CD4-positive, alpha-beta memory T cell (primary cell): ENCODE measurements around the gene EFCAB9. TPM values are rescaled to one million over a fixed set of nuclear protein-coding genes. Genes with fewer than 3 reads are reported as not detected.

Experiments
- CTCF ChIA-PET: fragments of 350-600 bp; sonication (Branson Sonifier 250); formaldehyde crosslinking; loops from one replicate; lab custom pipeline; 2021; ENCODE audit warnings: inconsistent platforms; ENCODE audit not compliant: partially characterized antibody; lab: Charles Lee
- POLR2A ChIA-PET: fragments of 350-600 bp; sonication (Branson Sonifier 250); formaldehyde crosslinking; loops from one replicate; lab custom pipeline; 2021; ENCODE audit not compliant: partially characterized antibody; lab: Charles Lee
- DNase-seq, 5 donors: peaks; one replicate each; pipeline versions ENCODE4 v3.0.0 to v3.0.0-alpha.2; 2020 to 2022; ENCODE audit warnings: mixed read lengths in 1 of 5
- H3K27ac ChIP-seq: one replicate; pipeline ENCODE4 v1.7.0; 2013; ENCODE audit warnings: low read depth, low read length
- H3K27me3 ChIP-seq: 2 replicates; pipeline ENCODE4 v1.7.0; 2013; ENCODE audit warnings: mild to moderate bottlenecking, low read length, moderate library complexity; ENCODE audit not compliant: insufficient read depth
- H3K36me3 ChIP-seq: 2 replicates; pipeline ENCODE4 v1.7.0; 2013; ENCODE audit warnings: mild to moderate bottlenecking, low read length, moderate library complexity; ENCODE audit not compliant: insufficient read depth
- H3K4me1 ChIP-seq: 2 replicates; pipeline ENCODE4 v1.7.0; 2013; ENCODE audit warnings: mild to moderate bottlenecking, low read length, moderate library complexity; ENCODE audit not compliant: insufficient read depth
- H3K4me3 ChIP-seq, 2 donors: one replicate each; pipeline ENCODE4 v1.7.0; 2013; ENCODE audit warnings: low read length in 2 of 2, mild to moderate bottlenecking in 1 of 2
- H3K9me3 ChIP-seq, 2 donors: one replicate each; pipeline ENCODE4 v1.7.0; 2013; ENCODE audit warnings: low read length in 2 of 2, control low read depth in 1 of 2; ENCODE audit not compliant: control insufficient read depth in 1 of 2
- H3K27ac Mint-ChIP-seq, 7 donors: one replicate each; pipeline ENCODE4 v1.8.0; 2020 to 2021; ENCODE audit warnings: mixed read lengths in 7 of 7, mild to moderate bottlenecking in 6 of 7, inconsistent platforms in 3 of 7, moderate library complexity in 3 of 7
- H3K27me3 Mint-ChIP-seq, 2 donors: one replicate each; pipeline ENCODE4 v1.8.0; 2020 to 2021; ENCODE audit warnings: mixed read lengths in 2 of 2
- H3K36me3 Mint-ChIP-seq, 2 donors: one replicate each; pipeline ENCODE4 v1.8.0; 2020 to 2021; ENCODE audit warnings: mixed read lengths in 2 of 2, inconsistent platforms in 1 of 2, mild to moderate bottlenecking in 1 of 2
- H3K4me1 Mint-ChIP-seq, 4 donors: one replicate each; pipeline ENCODE4 v1.8.0; 2020 to 2021; ENCODE audit warnings: mixed read lengths in 4 of 4, mild to moderate bottlenecking in 1 of 4
- H3K4me3 Mint-ChIP-seq, 8 donors: one replicate each; pipeline ENCODE4 v1.8.0; 2020 to 2021; ENCODE audit warnings: mixed read lengths in 8 of 8, mild to moderate bottlenecking in 7 of 8, moderate library complexity in 6 of 8, inconsistent platforms in 3 of 8
- H3K9me3 Mint-ChIP-seq, 8 donors: one replicate each; pipeline ENCODE4 v1.8.0; 2020 to 2021; ENCODE audit warnings: mixed read lengths in 8 of 8, mild to moderate bottlenecking in 5 of 8, inconsistent platforms in 3 of 8, moderate library complexity in 1 of 8
- intact Hi-C: fragments of 100-400 bp; cut with micrococcal nuclease; formaldehyde crosslinking; loops from one replicate; pipeline ENCODE4 v1.15.1; 2023
- polyA plus RNA-seq, 2 donors: library from polyadenylated mRNA; unstranded; fragments of 300-500 nt; fragmentation: Illumina TruSeq; gene quantifications; one replicate each; pipeline ENCODE4 v1.2.3, GENCODE V29; 2021
- total RNA-seq, 2 experiments: library from RNA; stranded (reverse); gene quantifications; one replicate each; pipeline ENCODE4 v1.2.3, GENCODE V29; 2021

Gene EFCAB9
- not detected for total RNA-seq
- not detected for polyA plus RNA-seq

DNA sequence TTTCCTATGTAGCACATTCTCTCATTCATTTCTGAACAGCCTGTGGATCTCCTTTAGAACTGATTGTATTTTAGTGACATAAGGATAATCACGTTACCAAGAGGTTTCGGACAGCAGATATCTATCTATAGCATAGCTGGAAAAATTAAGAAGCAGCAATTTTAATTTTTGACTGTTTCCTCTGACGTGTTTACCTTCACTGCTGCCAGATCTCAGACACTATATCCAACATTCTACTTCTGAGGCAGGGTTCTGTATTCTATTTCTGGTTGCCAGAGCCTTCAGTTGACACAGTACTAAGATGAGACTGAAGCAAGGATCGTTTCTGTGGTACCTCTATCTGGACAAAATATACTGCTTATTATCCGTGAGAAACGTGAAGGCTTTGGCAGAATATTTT, at the start of gene EFCAB9:
EFCAB9 (plus strand) TSS at position 301 of the 400 bp plus-strand sequence; CDS start at position 302, 1 bp downstream.
- intact Hi-C loops, result no loop called here
- DNase-seq, result no peak
- ChIA-PET CTCF (interaction anchor here (1.3 to 1.9 kb wide), 2 partner anchors 19 to 100 kb away, joined by 3 to 5 read pairs; no protein-coding TSS in a partner anchor), POLR2A (no interaction called here)
- Histone ChIP-seq H3K4me1 (no peaks in the 10 kb centered on the region), H3K27me3 (no peaks in the 10 kb centered on the region), H3K9me3 (no peaks in the 10 kb centered on the region), H3K4me3 (no peak within 1 kb of the TSS), H3K27ac (no peak within 1 kb of the TSS), H3K36me3 (no peaks in the 10 kb centered on the region)
- no peak within 1 kb of the TSS for H3K4me3 Mint-ChIP-seq
- no peaks in the 10 kb centered on the region for H3K4me1 Mint-ChIP-seq
- H3K27me3 Mint-ChIP-seq, result peaks cover 0 to 2% of the 10 kb centered on the region in 2 donors
- no peaks in the 10 kb centered on the region for H3K9me3 Mint-ChIP-seq
- H3K36me3 Mint-ChIP-seq, result no peaks in the 10 kb centered on the region
- no peak within 1 kb of the TSS for H3K27ac Mint-ChIP-seq

DNA sequence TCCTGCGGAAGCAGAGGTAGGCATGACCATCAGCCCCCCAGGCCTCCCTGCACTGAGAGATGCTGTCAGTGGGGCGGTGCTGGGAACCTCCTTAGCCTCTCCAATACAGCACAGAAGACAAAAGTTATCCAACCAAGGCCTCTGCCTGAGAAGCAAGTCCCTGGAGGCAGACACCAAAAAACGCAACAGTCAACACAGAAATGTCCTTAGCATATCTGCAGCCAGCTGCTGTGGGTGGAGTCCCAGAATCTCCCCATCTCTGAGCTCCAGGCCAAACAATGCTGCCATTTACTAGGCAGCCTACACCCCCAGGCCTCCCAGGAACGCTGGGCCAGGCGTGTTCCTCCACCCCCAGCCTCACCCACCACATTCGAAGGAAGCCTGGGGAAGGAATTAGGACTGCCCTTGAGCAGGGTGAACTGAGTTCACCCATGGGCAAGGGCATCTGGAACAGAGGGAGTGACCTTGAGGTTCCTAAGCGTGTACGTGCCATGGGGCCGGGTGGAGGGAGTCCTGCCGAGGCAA, 49.6 kb upstream of the EFCAB9 start:
- POLR2A ChIA-PET, result interaction anchor here (1.4 kb wide), 1 partner anchor 45 kb away, joined by 5 read pairs; the partner anchor contains the start of gene STK10
- H3K36me3 ChIP-seq, result peaks cover 28% of the 10 kb centered on the region

DNA sequence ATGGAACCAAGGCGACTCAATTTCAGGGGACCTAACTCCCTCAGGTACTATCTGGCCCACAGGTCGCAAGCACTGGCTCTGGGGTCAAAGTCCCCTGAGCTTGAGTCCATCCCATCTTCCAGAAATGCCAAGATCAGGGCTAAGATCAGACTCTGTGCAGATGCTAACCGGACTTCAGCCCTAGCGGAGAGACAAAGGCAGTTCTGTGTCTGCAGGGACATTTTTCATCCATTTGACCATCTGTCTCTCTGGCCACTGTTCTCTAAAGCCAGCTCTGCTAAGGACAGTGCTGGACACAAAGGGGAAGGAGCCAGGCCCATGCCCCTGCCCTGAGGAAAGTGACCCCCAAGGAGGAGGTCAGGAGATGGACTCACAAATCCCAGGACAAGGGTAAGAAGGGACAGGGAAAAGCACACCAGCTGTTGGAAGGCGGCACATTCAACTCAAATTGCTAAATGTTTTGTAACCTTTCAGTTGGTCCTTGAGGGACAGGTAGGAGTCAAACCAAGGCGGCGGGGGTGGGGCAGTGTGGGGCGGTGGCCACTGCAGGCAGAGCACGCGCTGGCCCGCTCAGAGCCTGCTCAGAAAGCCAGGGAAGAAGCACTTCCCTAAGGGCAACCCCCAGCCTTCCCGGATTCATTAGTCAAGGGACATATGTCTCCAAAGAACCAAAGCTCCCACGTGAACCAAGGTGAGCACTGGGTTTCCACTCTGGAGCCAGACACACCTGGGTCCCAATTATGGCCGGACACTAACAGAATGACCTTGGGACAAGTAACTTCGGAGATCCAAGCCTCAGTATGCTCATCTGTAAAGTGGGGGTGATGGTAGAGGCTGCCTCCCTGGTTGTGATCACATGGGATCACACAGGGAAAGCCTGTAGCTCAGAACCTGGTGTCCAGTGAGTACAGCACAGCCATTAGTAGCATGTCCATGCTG, 48.8 kb upstream of the EFCAB9 start:
- H3K27ac Mint-ChIP-seq, result peak overlapping the region; percentile 82 to 94 (median 85)
- no peak for DNase-seq
- H3K36me3 Mint-ChIP-seq, result peaks cover 23 to 75% of the 10 kb centered on the region in 2 donors
- Histone ChIP-seq H3K27ac (peak overlapping the region; percentile 34), H3K4me1 (peaks cover 98% of the 10 kb centered on the region), H3K4me3 (no peak overlapping the region), H3K9me3 (no peaks in the 10 kb centered on the region), H3K27me3 (no peaks in the 10 kb centered on the region), H3K36me3 (peaks cover 30% of the 10 kb centered on the region)
- intact Hi-C loops, result no loop called here
- peaks cover 62 to 95% (median 77%) of the 10 kb centered on the region in 4 donors for H3K4me1 Mint-ChIP-seq
- H3K27me3 Mint-ChIP-seq, result no peaks in the 10 kb centered on the region
- H3K4me3 Mint-ChIP-seq, result peak overlapping the region in 2 of 8 donors; percentile 1 to 29
- no peaks in the 10 kb centered on the region for H3K9me3 Mint-ChIP-seq
- POLR2A ChIA-PET, result interaction anchor here (1.4 to 2.5 kb wide), 2 partner anchors 30 to 44 kb away, joined by 5 to 10 read pairs; partner anchors contain the start of gene STK10
- CTCF ChIA-PET, result no interaction called here

More for the DNA sequence above, 49.6 kb upstream of the EFCAB9 start:
- Histone ChIP-seq H3K27me3 (no peaks in the 10 kb centered on the region), H3K27ac (peak overlapping the region; percentile 34), H3K9me3 (no peaks in the 10 kb centered on the region), H3K4me1 (peaks cover 98% of the 10 kb centered on the region), H3K4me3 (no peak overlapping the region)
- intact Hi-C loops, result no loop called here
- DNase-seq, result no peak
- Mint-ChIP-seq H3K27ac (peak overlapping the region; percentile 75 to 94 (median 85)), H3K4me3 (peak overlapping the region in 5 of 8 donors; percentile 20 to 55 (median 22)), H3K36me3 (peaks cover 21 to 80% of the 10 kb centered on the region in 2 donors), H3K27me3 (no peaks in the 10 kb centered on the region), H3K4me1 (peaks cover 66 to 98% (median 82%) of the 10 kb centered on the region in 4 donors), H3K9me3 (no peaks in the 10 kb centered on the region)
- CTCF ChIA-PET, result no interaction called here

DNA sequence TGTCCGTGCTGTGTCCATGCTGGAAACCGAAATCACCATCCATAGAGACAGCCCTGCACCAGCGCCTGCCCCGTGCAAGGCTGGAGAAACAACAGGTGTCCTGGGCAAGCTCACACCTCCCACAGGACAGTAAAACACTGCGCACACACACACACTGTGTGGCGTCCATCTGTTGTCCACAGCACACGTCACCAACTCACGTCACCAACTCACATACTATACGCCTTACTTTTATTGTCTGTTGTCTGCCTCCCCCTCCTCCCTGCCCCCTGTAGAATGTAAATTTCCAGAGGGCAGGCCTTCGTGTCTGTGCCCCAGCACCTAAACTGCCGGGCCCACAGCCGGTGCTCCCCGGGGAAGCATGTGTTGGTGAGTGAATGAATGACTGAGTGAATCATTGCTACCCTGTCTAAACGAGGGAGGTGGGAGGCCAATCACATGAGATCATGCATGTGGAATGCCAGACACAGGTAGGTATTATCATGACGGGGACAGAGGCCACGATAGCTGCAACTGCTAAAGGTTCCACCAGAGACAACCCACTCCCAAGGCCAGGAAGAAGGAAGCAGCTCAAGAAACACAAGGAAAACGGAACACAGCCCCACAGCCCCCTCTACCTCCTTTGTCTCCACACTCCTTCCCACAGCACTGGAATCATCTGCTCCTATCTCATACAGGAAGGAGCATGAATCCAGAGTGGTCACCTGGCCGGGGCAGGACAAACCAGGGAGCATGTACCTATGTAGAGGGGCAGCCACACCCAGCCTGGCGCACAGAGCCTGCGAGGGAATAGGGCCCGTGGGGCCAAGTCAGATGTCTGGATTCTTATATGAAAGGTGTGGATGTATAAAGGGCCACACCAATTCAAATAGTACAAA, 47.9 kb upstream of the EFCAB9 start:
- peak overlapping the region; percentile 21 for H3K27ac ChIP-seq
- H3K36me3 Mint-ChIP-seq, result peaks cover 26 to 78% of the 10 kb centered on the region in 2 donors
- peak overlapping the region in 2 of 8 donors; percentile 42 to 46 for H3K4me3 Mint-ChIP-seq
- no peak overlapping the region for H3K4me3 ChIP-seq
- POLR2A ChIA-PET, result interaction anchor here (2.5 kb wide), 1 partner anchor 29 kb away, joined by 10 read pairs; no protein-coding TSS in a partner anchor
- H3K27ac Mint-ChIP-seq, result peak overlapping the region; percentile 57 to 94 (median 82)
- CTCF ChIA-PET, result interaction anchor here (1.4 kb wide), 1 partner anchor 43 kb away, joined by 6 read pairs; the partner anchor contains the start of gene STK10
- no peaks in the 10 kb centered on the region for H3K27me3 ChIP-seq
- H3K27me3 Mint-ChIP-seq, result no peaks in the 10 kb centered on the region
- intact Hi-C loops, result no loop called here
- no peaks in the 10 kb centered on the region for H3K9me3 Mint-ChIP-seq
- peaks cover 30% of the 10 kb centered on the region for H3K36me3 ChIP-seq
- peaks cover 65 to 95% (median 79%) of the 10 kb centered on the region in 4 donors for H3K4me1 Mint-ChIP-seq
- H3K4me1 ChIP-seq, result peaks cover 100% of the 10 kb centered on the region
- H3K9me3 ChIP-seq, result no peaks in the 10 kb centered on the region
- no peak for DNase-seq

DNA sequence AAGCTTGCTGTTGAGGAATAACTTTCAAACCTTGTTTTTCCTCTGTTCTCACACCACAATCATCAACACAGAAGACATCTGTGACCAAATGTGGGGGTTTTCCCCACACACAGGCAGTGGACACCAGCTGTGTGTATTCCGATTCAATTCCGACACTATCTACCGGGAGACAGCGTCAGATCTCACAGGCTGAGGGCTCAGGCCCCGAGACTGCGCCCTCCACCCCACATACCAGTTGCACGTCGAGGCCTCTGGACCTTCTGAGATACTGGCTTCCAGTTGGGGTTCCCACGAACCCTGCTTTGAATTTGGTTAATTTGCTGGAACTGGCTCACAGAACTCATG, 47.3 kb upstream of the EFCAB9 start:
- Histone ChIP-seq H3K4me3 (no peak overlapping the region), H3K27me3 (no peaks in the 10 kb centered on the region), H3K36me3 (peaks cover 30% of the 10 kb centered on the region), H3K9me3 (no peaks in the 10 kb centered on the region), H3K4me1 (peaks cover 100% of the 10 kb centered on the region), H3K27ac (no peak overlapping the region)
- intact Hi-C loops, result no loop called here
- Mint-ChIP-seq H3K4me1 (peaks cover 66 to 97% (median 80%) of the 10 kb centered on the region in 4 donors), H3K36me3 (peaks cover 30 to 83% of the 10 kb centered on the region in 2 donors), H3K27ac (peak overlapping the region; percentile 37 to 94 (median 83)), H3K4me3 (peak overlapping the region in 2 of 8 donors; percentile 46 to 69), H3K9me3 (no peaks in the 10 kb centered on the region), H3K27me3 (no peaks in the 10 kb centered on the region)
- no peak for DNase-seq
- ChIA-PET POLR2A (interaction anchor here (2.5 kb wide), 1 partner anchor 28 kb away, joined by 10 read pairs; no protein-coding TSS in a partner anchor), CTCF (interaction anchor here (1.4 kb wide), 1 partner anchor 42 kb away, joined by 6 read pairs; the partner anchor contains the start of gene STK10)

DNA sequence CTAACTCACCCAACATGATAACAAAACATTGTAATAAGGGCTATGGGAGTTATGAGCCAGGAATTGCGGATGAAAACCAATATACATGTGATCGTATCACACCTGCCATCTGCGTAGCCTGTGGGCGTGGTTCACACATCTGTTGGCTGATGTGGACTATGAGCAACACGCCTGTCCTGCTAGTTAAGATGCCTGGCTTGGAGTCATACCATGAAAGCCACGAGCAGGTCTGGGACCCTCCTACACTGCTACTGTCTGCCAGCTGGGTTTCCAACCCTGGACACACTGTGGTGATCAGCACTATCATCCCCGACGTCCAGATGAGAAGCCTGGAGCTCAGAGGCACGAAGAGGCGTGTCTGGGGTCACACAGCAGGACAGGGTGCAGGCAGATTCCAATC, 46.1 kb upstream of the EFCAB9 start:
- Histone ChIP-seq H3K9me3 (no peaks in the 10 kb centered on the region), H3K27ac (peak overlapping the region; percentile 28), H3K4me1 (peaks cover 99% of the 10 kb centered on the region), H3K36me3 (peaks cover 40% of the 10 kb centered on the region), H3K4me3 (no peak overlapping the region), H3K27me3 (no peaks in the 10 kb centered on the region)
- Mint-ChIP-seq H3K4me3 (peak overlapping the region in 1 of 8 donors; percentile 39), H3K36me3 (peaks cover 37 to 88% of the 10 kb centered on the region in 2 donors), H3K27ac (peak overlapping the region; percentile 48 to 94 (median 57)), H3K9me3 (no peaks in the 10 kb centered on the region), H3K4me1 (peaks cover 64 to 97% (median 80%) of the 10 kb centered on the region in 4 donors), H3K27me3 (no peaks in the 10 kb centered on the region)
- POLR2A ChIA-PET, result interaction anchor here (1.1 kb wide), 1 partner anchor 24 kb away, joined by 3 read pairs; no protein-coding TSS in a partner anchor
- intact Hi-C loops, result no loop called here
- no peak for DNase-seq
- CTCF ChIA-PET, result interaction anchor here (1.1 kb wide), 1 partner anchor 41 kb away, joined by 3 read pairs; no protein-coding TSS in a partner anchor
